CD4-positive, alpha-beta T cell (primary cell): ENCODE results near the gene SNAPC3. TPM values are rescaled to one million over a fixed set of nuclear protein-coding genes. Genes with fewer than 3 reads are reported as not detected.
A peak's percentile ranks its signal among the peaks of the same experiment; 100 is the strongest.

Source experiments
- ATAC-seq: fragments of 200-7000 bp; cut with Tn5 transposase; one replicate; pipeline ENCODE4 v1.10.0; 2022; ENCODE audit warnings: mild to moderate bottlenecking; ENCODE audit not compliant: poor library complexity
- CTCF ChIA-PET: fragments of 350-600 bp; sonication (Branson Sonifier 250); formaldehyde crosslinking; loops from one replicate; lab custom pipeline; 2021; ENCODE audit warnings: antibody characterized with exemption, inconsistent platforms; lab: Charles Lee
- POLR2A ChIA-PET: fragments of 350-600 bp; sonication (Branson Sonifier 250); formaldehyde crosslinking; loops from one replicate; lab custom pipeline; 2021; ENCODE audit warnings: antibody characterized with exemption, inconsistent platforms; lab: Charles Lee
- DNase-seq, 14 experiments: peaks; one replicate each; pipeline ENCODE4 v3.0.0-alpha.2; 2013 to 2020; ENCODE audit warnings: mixed read lengths in 2 of 14
- H3K27ac ChIP-seq, 2 donors: one replicate each; pipeline versions ENCODE4 v1.5.1 to v1.7.0; 2013; ENCODE audit warnings: low read length in 2 of 2, low read depth in 1 of 2, mild to moderate bottlenecking in 1 of 2
- H3K27me3 ChIP-seq, 2 experiments: 1 replicate in 1 of 2; 2 replicates in 1 of 2; pipeline versions ENCODE4 v1.6.1 to v1.7.0; 2013; ENCODE audit warnings: low read length in 2 of 2, control low read depth in 1 of 2, mild to moderate bottlenecking in 1 of 2, moderate library complexity in 1 of 2; ENCODE audit not compliant: insufficient read depth in 2 of 2, control insufficient read depth in 1 of 2
- H3K36me3 ChIP-seq: one replicate; pipeline ENCODE4 v1.6.1; 2013; ENCODE audit warnings: low read length, control low read depth; ENCODE audit not compliant: insufficient read depth
- H3K4me1 ChIP-seq: one replicate; pipeline ENCODE4 v1.6.1; 2013; ENCODE audit warnings: low read length, control low read depth; ENCODE audit not compliant: insufficient read depth
- H3K4me3 ChIP-seq: one replicate; pipeline ENCODE4 v1.5.1; 2013; ENCODE audit warnings: mild to moderate bottlenecking, low read length, moderate library complexity
- H3K9me3 ChIP-seq, 2 experiments: 1 replicate in 1 of 2; 2 replicates in 1 of 2; pipeline versions ENCODE4 v1.6.1 to v1.7.0; 2013; ENCODE audit warnings: low read length in 2 of 2, mild to moderate bottlenecking in 2 of 2, control low read depth in 1 of 2, moderate library complexity in 1 of 2; ENCODE audit not compliant: control insufficient read depth in 1 of 2, insufficient read depth in 1 of 2
- H3K27ac Mint-ChIP-seq: one replicate; pipeline ENCODE4 v1.8.0; 2020; ENCODE audit warnings: mixed read lengths
- H3K27me3 Mint-ChIP-seq: one replicate; pipeline ENCODE4 v1.8.0; 2021; ENCODE audit warnings: mixed read lengths
- H3K36me3 Mint-ChIP-seq: one replicate; pipeline ENCODE4 v1.8.0; 2021; ENCODE audit warnings: low read depth, mixed read lengths
- H3K4me1 Mint-ChIP-seq: one replicate; pipeline ENCODE4 v1.8.0; 2021; ENCODE audit warnings: low read depth, mixed read lengths
- H3K4me3 Mint-ChIP-seq: one replicate; pipeline ENCODE4 v1.8.0; 2020; ENCODE audit warnings: mild to moderate bottlenecking, mixed read lengths
- H3K9me3 Mint-ChIP-seq: one replicate; pipeline ENCODE4 v1.8.0; 2020; ENCODE audit warnings: mixed read lengths
- CTCF ChIP-seq: fragments of 200-600 bp; IDR thresholded peaks from one replicate; pipeline ENCODE4 v1.8.0; 2022; ENCODE audit warnings: antibody characterized with exemption, mild to moderate bottlenecking
- intact Hi-C, 2 experiments: fragments of 100-400 bp; cut with DNase I in 1 of 2; cut with micrococcal nuclease in 1 of 2; formaldehyde crosslinking; loops; one replicate each; pipeline versions ENCODE4 v1.15.1 to v1.9.0; 2023 to 2025; cut with DNase I, micrococcal nuclease
- total RNA-seq, 174 experiments: library from RNA in 2 of 174; stranded (reverse) in 2 of 174; gene quantifications; one replicate each; pipeline ENCODE4 v1.2.3 and lab custom pipeline; 2021 to 2026

The SNAPC3 gene
- total RNA-seq, 2 experiments from 2014 or later, result 3.3 to 4.7 TPM

GRCh38 chr9:15468145-15468544, 45.5 kb downstream of the SNAPC3 start:
- no peak for TF ChIP-seq CTCF
- peaks cover 96% of the 10 kb centered on the region for H3K36me3 Mint-ChIP-seq
- Histone ChIP-seq H3K27me3 (no peaks in the 10 kb centered on the region), H3K4me3 (no peak overlapping the region), H3K27ac (no peak overlapping the region), H3K4me1 (no peaks in the 10 kb centered on the region), H3K36me3 (peaks cover 90% of the 10 kb centered on the region), H3K9me3 (no peaks in the 10 kb centered on the region)
- POLR2A ChIA-PET, result interaction anchor here (0.6 to 2.6 kb wide), 4 partner anchors 8 to 45 kb away, joined by 3 to 11 read pairs (median 4); partner anchors contain the start of gene PSIP1
- DNase-seq, result no peak
- CTCF ChIA-PET, result interaction anchor here (0.6 to 0.7 kb wide), 2 partner anchors 40 to 288 kb away, joined by 3 read pairs; no protein-coding TSS in a partner anchor
- H3K4me3 Mint-ChIP-seq, result no peak overlapping the region
- no peak for ATAC-seq
- H3K27ac Mint-ChIP-seq, result no peak overlapping the region
- H3K4me1 Mint-ChIP-seq, result no peaks in the 10 kb centered on the region
- H3K27me3 Mint-ChIP-seq, result no peaks in the 10 kb centered on the region
- no peaks in the 10 kb centered on the region for H3K9me3 Mint-ChIP-seq
- intact Hi-C loops, result loop anchor here in 1 of 2 experiments (5.0 kb wide), 1 partner anchor 36 kb away; no protein-coding TSS in a partner anchor

- POLR2A ChIA-PET, result interaction anchor here (0.8 to 2.6 kb wide), 3 partner anchors 10 to 41 kb away, joined by 3 to 11 read pairs (median 3); partner anchors contain the start of gene PSIP1
- H3K4me1 Mint-ChIP-seq, result peaks cover 7% of the 10 kb centered on the region
These were observed 46.7 kb downstream of the SNAPC3 start for GRCh38 chr9:15469406-15469805.

GRCh38 chr9:15469862-15470261, 47.2 kb downstream of the SNAPC3 start:
- intact Hi-C loops, result loop anchor here (5.0 kb wide), 2 partner anchors 37 to 38 kb away; no protein-coding TSS in a partner anchor
- H3K36me3 ChIP-seq, result peaks cover 84% of the 10 kb centered on the region
- Mint-ChIP-seq H3K9me3 (no peaks in the 10 kb centered on the region), H3K27ac (peak overlapping the region; percentile 6), H3K27me3 (no peaks in the 10 kb centered on the region), H3K36me3 (peaks cover 98% of the 10 kb centered on the region), H3K4me1 (peaks cover 8% of the 10 kb centered on the region), H3K4me3 (no peak overlapping the region)
- ATAC-seq (no peak), DNase-seq (no peak)
- CTCF ChIA-PET, result interaction anchor here (1.3 kb wide), 1 partner anchor 41 kb away, joined by 4 read pairs; no protein-coding TSS in a partner anchor
- no peaks in the 10 kb centered on the region for H3K9me3 ChIP-seq
- no peak overlapping the region for H3K4me3 ChIP-seq
- H3K27me3 ChIP-seq, result no peaks in the 10 kb centered on the region
- H3K27ac ChIP-seq, result no peak overlapping the region
- POLR2A ChIA-PET, result interaction anchor here (2.6 kb wide), 1 partner anchor 41 kb away, joined by 11 read pairs; the partner anchor contains the start of gene PSIP1
- no peak for TF ChIP-seq CTCF
- no peaks in the 10 kb centered on the region for H3K4me1 ChIP-seq

More at GRCh38 chr9:15469406-15469805, 46.7 kb downstream of the SNAPC3 start:
- H3K4me3 ChIP-seq, result no peak overlapping the region
- DNase-seq, result no peak
- Mint-ChIP-seq H3K27ac (peak overlapping the region; percentile 6), H3K27me3 (no peaks in the 10 kb centered on the region), H3K4me3 (no peak overlapping the region), H3K36me3 (peaks cover 98% of the 10 kb centered on the region), H3K9me3 (no peaks in the 10 kb centered on the region)
- H3K9me3 ChIP-seq, result no peaks in the 10 kb centered on the region
- intact Hi-C loops, result loop anchor here in 1 of 2 experiments (5.0 kb wide), 1 partner anchor 37 kb away; no protein-coding TSS in a partner anchor
- no peaks in the 10 kb centered on the region for H3K27me3 ChIP-seq
- no peak for ATAC-seq
- no peak for TF ChIP-seq CTCF
- CTCF ChIA-PET, result interaction anchor here (1.3 kb wide), 1 partner anchor 40 kb away, joined by 4 read pairs; no protein-coding TSS in a partner anchor
- no peak overlapping the region for H3K27ac ChIP-seq
- H3K36me3 ChIP-seq, result peaks cover 87% of the 10 kb centered on the region
- H3K4me1 ChIP-seq, result no peaks in the 10 kb centered on the region
